Chondrocyte (in vitro differentiated cells): ENCODE results near the gene INAFM1. TPM values are rescaled to one million over a fixed set of nuclear protein-coding genes. Genes with fewer than 3 reads are reported as not detected.

Experiments
- DNase-seq: peaks from one replicate; pipeline ENCODE4 v3.0.0; 2021; ENCODE audit warnings: mixed read lengths, low spot score
- H3K27ac Mint-ChIP-seq: one replicate; pipeline ENCODE4 v1.8.0; 2021; ENCODE audit warnings: mild to moderate bottlenecking, moderate library complexity, mixed read lengths; ENCODE audit not compliant: unreplicated experiment
- H3K27me3 Mint-ChIP-seq: 2 replicates; pipeline ENCODE4 v1.8.0; 2021; ENCODE audit warnings: low read depth, mixed read lengths
- H3K36me3 Mint-ChIP-seq: 2 replicates; pipeline ENCODE4 v1.8.0; 2021; ENCODE audit warnings: low read depth, mixed read lengths
- H3K4me1 Mint-ChIP-seq: 2 replicates; pipeline ENCODE4 v1.8.0; 2021; ENCODE audit warnings: low read depth, mild to moderate bottlenecking, mixed read lengths
- H3K4me3 Mint-ChIP-seq: one replicate; pipeline ENCODE4 v1.8.0; 2021; ENCODE audit warnings: mild to moderate bottlenecking, moderate library complexity, mixed read lengths; ENCODE audit not compliant: unreplicated experiment
- H3K9me3 Mint-ChIP-seq: 2 replicates; pipeline ENCODE4 v1.8.0; 2021; ENCODE audit warnings: low read depth, mixed read lengths
- total RNA-seq: library from RNA; stranded (reverse); gene quantifications from 3 replicates; pipeline ENCODE4 v1.2.1, GENCODE V29; 2021
- TF ChIP-seq, protein P1 (sequence below): fragments of 200-600 bp; sonication (generic); IDR thresholded peaks from 2 replicates; pipeline ENCODE4 v1.5.0; 2021; ENCODE audit warnings: antibody characterized with exemption, mild to moderate bottlenecking, moderate library complexity

Gene INAFM1
- total RNA-seq, 1 donor from 2014 or later: 28.8 TPM

DNA sequence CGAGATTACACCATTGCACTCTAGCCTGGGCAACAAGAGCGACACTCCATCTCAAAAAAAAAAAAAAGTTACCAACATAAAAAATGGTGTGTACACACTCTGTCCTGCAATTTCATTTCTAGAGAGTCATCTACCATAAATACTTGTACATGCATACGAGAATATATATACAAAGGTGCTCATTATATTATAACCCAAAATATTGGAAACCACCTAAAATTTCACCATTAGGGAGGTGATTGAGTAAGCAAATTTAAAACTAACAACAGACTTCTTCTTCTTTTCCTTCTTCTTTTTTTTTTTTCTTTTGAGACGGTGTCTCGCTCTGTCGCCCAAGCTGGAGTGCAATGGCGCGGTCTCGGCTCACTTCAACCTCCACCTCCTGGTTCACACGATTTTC, 27.6 kb downstream of the INAFM1 start:
- no peak for DNase-seq
- no peaks in the 10 kb centered on the region for H3K27me3 Mint-ChIP-seq
- no peaks in the 10 kb centered on the region for H3K36me3 Mint-ChIP-seq
- peaks cover 13% of the 10 kb centered on the region for H3K4me1 Mint-ChIP-seq
- H3K4me3 Mint-ChIP-seq: no peak overlapping the region
- TF ChIP-seq, protein P1, sequence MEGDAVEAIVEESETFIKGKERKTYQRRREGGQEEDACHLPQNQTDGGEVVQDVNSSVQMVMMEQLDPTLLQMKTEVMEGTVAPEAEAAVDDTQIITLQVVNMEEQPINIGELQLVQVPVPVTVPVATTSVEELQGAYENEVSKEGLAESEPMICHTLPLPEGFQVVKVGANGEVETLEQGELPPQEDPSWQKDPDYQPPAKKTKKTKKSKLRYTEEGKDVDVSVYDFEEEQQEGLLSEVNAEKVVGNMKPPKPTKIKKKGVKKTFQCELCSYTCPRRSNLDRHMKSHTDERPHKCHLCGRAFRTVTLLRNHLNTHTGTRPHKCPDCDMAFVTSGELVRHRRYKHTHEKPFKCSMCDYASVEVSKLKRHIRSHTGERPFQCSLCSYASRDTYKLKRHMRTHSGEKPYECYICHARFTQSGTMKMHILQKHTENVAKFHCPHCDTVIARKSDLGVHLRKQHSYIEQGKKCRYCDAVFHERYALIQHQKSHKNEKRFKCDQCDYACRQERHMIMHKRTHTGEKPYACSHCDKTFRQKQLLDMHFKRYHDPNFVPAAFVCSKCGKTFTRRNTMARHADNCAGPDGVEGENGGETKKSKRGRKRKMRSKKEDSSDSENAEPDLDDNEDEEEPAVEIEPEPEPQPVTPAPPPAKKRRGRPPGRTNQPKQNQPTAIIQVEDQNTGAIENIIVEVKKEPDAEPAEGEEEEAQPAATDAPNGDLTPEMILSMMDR: no peak
- no peak overlapping the region for H3K27ac Mint-ChIP-seq
- H3K9me3 Mint-ChIP-seq: no peaks in the 10 kb centered on the region

DNA sequence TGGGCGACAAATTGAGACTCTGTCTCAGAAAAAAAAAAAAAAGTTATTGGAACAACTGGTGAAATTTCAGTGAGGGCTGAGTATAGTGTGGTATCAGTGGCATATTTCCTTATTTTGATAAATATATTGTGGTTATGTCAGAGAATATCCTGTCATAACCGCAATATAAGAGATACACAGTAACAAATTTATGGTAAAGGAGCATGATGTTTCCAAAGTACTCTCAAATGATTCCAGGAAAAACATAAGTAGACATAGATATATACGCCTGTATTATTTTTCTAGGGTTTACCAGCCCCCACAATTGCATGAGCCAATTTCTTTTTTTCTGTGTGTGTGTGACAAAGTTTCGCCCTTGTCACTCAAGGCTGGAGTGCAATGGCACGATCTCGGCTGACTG, 29.3 kb downstream of the INAFM1 start:
- Mint-ChIP-seq H3K4me1 (peaks cover 16% of the 10 kb centered on the region), H3K4me3 (no peak overlapping the region), H3K27me3 (no peaks in the 10 kb centered on the region), H3K9me3 (no peaks in the 10 kb centered on the region), H3K27ac (no peak overlapping the region), H3K36me3 (no peaks in the 10 kb centered on the region)
- TF ChIP-seq, protein P1: no peak
- no peak for DNase-seq

DNA sequence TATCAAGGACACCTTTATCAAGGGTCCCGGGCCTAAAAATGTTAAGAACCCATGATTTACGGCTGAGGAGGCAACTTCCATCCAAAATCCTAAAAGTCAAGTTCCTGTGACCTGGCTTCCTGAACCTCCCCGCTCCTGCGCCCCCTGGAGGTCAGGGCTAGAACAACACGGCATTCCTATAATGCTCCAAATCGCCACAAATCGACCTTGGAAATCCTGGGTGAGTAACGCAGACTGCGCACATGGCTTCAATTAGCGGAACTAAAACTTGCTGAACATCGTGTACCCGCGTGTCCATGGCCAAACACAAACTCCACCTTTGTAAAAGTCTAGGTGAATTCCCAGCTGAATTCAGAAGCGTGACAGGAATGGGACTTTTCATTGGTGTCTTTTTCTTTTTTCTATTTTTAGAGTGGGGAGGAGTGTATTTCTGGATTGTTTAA, 30.6 kb downstream of the INAFM1 start:
- Mint-ChIP-seq H3K36me3 (no peaks in the 10 kb centered on the region), H3K27ac (peak overlapping the region; percentile 59), H3K4me1 (peaks cover 21% of the 10 kb centered on the region), H3K27me3 (no peaks in the 10 kb centered on the region), H3K4me3 (peak overlapping the region; percentile 21), H3K9me3 (no peaks in the 10 kb centered on the region)
- TF ChIP-seq, protein P1: peak; percentile 98
- DNase-seq: no peak

DNA sequence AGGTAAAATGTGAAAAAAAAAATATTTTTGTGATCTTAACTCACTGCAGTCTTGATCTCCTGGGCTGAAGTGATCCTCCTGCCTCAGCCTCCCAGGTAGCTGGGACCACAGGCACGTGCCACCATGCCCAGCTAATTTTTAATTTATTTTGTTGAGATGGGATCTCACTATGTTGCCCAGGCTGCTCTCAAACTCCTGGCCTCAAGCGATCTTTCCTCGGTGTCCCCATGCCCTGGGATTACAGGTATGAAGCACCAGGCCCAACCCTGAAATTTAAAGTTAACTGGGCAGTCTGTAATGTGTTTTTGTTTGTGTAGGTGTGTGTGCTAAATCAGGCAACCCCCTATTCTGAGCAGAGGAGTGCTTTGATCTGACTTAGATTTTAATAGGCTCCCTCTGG, 31.6 kb downstream of the INAFM1 start:
- no peak for DNase-seq
- H3K36me3 Mint-ChIP-seq: no peaks in the 10 kb centered on the region
- TF ChIP-seq, protein P1: no peak
- no peaks in the 10 kb centered on the region for H3K9me3 Mint-ChIP-seq
- H3K27me3 Mint-ChIP-seq: no peaks in the 10 kb centered on the region
- no peak overlapping the region for H3K4me3 Mint-ChIP-seq
- H3K4me1 Mint-ChIP-seq: peaks cover 29% of the 10 kb centered on the region
- H3K27ac Mint-ChIP-seq: peak overlapping the region; percentile 39

DNA sequence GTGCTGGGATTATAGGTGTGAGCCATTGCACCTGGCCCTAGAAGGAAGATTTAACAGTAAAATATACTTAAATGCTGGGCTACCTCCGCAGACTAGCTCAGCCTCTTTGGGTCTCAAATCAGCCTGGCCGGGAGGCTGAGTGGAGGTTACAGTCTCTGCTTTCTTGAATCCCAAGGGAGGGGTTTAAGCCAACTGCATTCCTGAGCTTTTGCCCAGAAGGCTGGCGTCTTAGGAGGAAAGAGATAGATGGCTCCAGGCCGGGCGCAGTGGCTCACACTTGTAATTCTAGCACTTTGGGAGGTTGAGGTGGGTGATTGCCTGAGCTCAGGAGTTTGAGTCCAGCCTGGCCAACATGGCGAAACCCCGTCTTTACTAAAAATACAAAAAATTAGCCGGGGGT, 34.4 kb downstream of the INAFM1 start:
- Mint-ChIP-seq H3K36me3 (no peaks in the 10 kb centered on the region), H3K27ac (peak overlapping the region; percentile 32)
- TF ChIP-seq, protein P1: no peak

More for the DNA sequence above, 34.4 kb downstream of the INAFM1 start:
- Mint-ChIP-seq H3K4me3 (no peak overlapping the region), H3K9me3 (no peaks in the 10 kb centered on the region), H3K27me3 (no peaks in the 10 kb centered on the region), H3K4me1 (peaks cover 29% of the 10 kb centered on the region)
- DNase-seq: no peak
